IMR-90 (cell line): ENCODE measurements around the gene TMEM114. TPM values are rescaled to one million over a fixed set of nuclear protein-coding genes. Genes with fewer than 3 reads are reported as not detected.

Source experiments
- ATAC-seq: fragments of 200-7000 bp; cut with Tn5 transposase; 2 replicates; pipeline ENCODE4 v1.9.1; 2020; ENCODE audit warnings: low read depth, mild to moderate bottlenecking, moderate library complexity
- BruUV-seq: library from RNA; stranded (reverse); fragments of 400-500 nt; replicated peaks from 2 replicates; lab custom pipeline; 2021; lab: Mats Ljungman, UMichigan
- CTCF ChIA-PET: fragments of 300-600 bp; formaldehyde crosslinking; extraction: SDS; loops from one replicate; lab custom pipeline; 2021; ENCODE audit warnings: antibody characterized with exemption; lab: Yijun Ruan, JAX
- POLR2A ChIA-PET: fragments of 300-600 bp; sonication (Branson Sonifier 250); formaldehyde crosslinking; loops from one replicate; lab custom pipeline; 2022; ENCODE audit warnings: antibody characterized with exemption; ENCODE audit not compliant: unreplicated experiment; lab: Charles Lee
- DNase-seq: peaks from one replicate; pipeline ENCODE4 v3.0.0; 2013
- H2AFZ ChIP-seq: replicated peaks from 2 replicates; pipeline ENCODE3; 2013; ENCODE audit warnings: low read length, mild to moderate bottlenecking; ENCODE audit not compliant: poor library complexity
- H2AK5ac ChIP-seq: 2 replicates; pipeline ENCODE4 v1.6.1; 2013; ENCODE audit warnings: low read depth, low read length, inconsistent platforms
- H2AK9ac ChIP-seq: replicated peaks from 2 replicates; pipeline ENCODE3; 2013; ENCODE audit warnings: mild to moderate bottlenecking, low read depth, low read length, moderate library complexity; ENCODE audit not compliant: poor library complexity
- H2BK120ac ChIP-seq: 2 replicates; pipeline ENCODE4 v1.6.1; 2013; ENCODE audit warnings: low read depth, low read length, inconsistent platforms
- H2BK15ac ChIP-seq: 3 replicates; pipeline ENCODE4 v1.6.1; 2013; ENCODE audit warnings: low read depth, low read length, inconsistent platforms
- H2BK20ac ChIP-seq: 2 replicates; pipeline ENCODE4 v1.6.1; 2013; ENCODE audit warnings: low read depth, mild to moderate bottlenecking, inconsistent platforms, low read length, moderate library complexity
- H2BK5ac ChIP-seq: 2 replicates; pipeline ENCODE4 v1.6.1; 2013; ENCODE audit warnings: mild to moderate bottlenecking, low read depth, low read length, inconsistent platforms; ENCODE audit not compliant: poor library complexity, severe bottlenecking
- H3K14ac ChIP-seq: replicated peaks from 2 replicates; pipeline ENCODE4 v1.6.1; 2013; ENCODE audit warnings: low read depth, low read length, inconsistent platforms
- H3K18ac ChIP-seq: 2 replicates; pipeline ENCODE4 v1.6.1; 2013; ENCODE audit warnings: low read depth, low read length, control low read depth
- H3K23ac ChIP-seq: 2 replicates; pipeline ENCODE4 v1.6.1; 2013; ENCODE audit warnings: low read depth, low read length, inconsistent platforms
- H3K27ac ChIP-seq: 2 replicates; pipeline ENCODE4 v1.5.1; 2013; ENCODE audit warnings: mild to moderate bottlenecking, control low read depth, low read length; ENCODE audit not compliant: insufficient read depth
- H3K27me3 ChIP-seq: 2 replicates; pipeline ENCODE4 v1.6.1; 2013; ENCODE audit warnings: low read length; ENCODE audit not compliant: control insufficient read depth, insufficient read depth
- H3K36me3 ChIP-seq: 2 replicates; pipeline ENCODE4 v1.6.1; 2013; ENCODE audit warnings: low read length, mixed read lengths; ENCODE audit not compliant: control insufficient read depth, insufficient read depth
- H3K4ac ChIP-seq: 2 replicates; pipeline ENCODE4 v1.6.1; 2013; ENCODE audit warnings: low read depth, low read length, inconsistent platforms
- H3K4me1 ChIP-seq: 2 replicates; pipeline ENCODE4 v1.6.1; 2013; ENCODE audit warnings: low read length, mixed read lengths; ENCODE audit not compliant: control insufficient read depth, insufficient read depth
- H3K4me2 ChIP-seq: 2 replicates; pipeline ENCODE4 v1.6.1; 2013; ENCODE audit warnings: low read depth, mild to moderate bottlenecking, control low read depth, low read length, moderate library complexity
- H3K4me3 ChIP-seq: 2 replicates; pipeline ENCODE4 v1.5.1; 2013; ENCODE audit warnings: low read depth, mild to moderate bottlenecking, control low read depth, low read length, moderate library complexity; ENCODE audit not compliant: insufficient read depth
- H3K56ac ChIP-seq: 2 replicates; pipeline ENCODE4 v1.6.1; 2013; ENCODE audit warnings: low read length, inconsistent platforms; ENCODE audit not compliant: insufficient read depth; ENCODE audit errors: extremely low read depth
- H3K79me1 ChIP-seq, 2 experiments: 2 replicates each; pipeline ENCODE4 v1.6.1; 2013; ENCODE audit warnings: low read length in 2 of 2, inconsistent platforms in 1 of 2, low read depth in 1 of 2
- H3K9ac ChIP-seq: 2 replicates; pipeline ENCODE4 v1.6.1; 2013; ENCODE audit warnings: low read depth, low read length, control low read depth
- H3K9me1 ChIP-seq: 2 replicates; pipeline ENCODE4 v1.6.1; 2013; ENCODE audit warnings: low read length, inconsistent platforms; ENCODE audit not compliant: insufficient read depth
- H3K9me3 ChIP-seq: 2 replicates; pipeline ENCODE4 v1.6.1; 2013; ENCODE audit warnings: low read length; ENCODE audit not compliant: control insufficient read depth, insufficient read depth
- H4K20me1 ChIP-seq: 2 replicates; pipeline ENCODE4 v1.6.1; 2013; ENCODE audit warnings: low read length, inconsistent platforms; ENCODE audit not compliant: insufficient read depth
- H4K5ac ChIP-seq: 2 replicates; pipeline ENCODE4 v1.6.1; 2013; ENCODE audit warnings: mild to moderate bottlenecking, low read depth, low read length, control low read depth
- H4K8ac ChIP-seq, 2 experiments: 2 replicates each; pipeline ENCODE4 v1.6.1; 2013; ENCODE audit warnings: low read depth in 2 of 2, low read length in 2 of 2, control low read depth in 1 of 2, inconsistent platforms in 1 of 2
- H4K91ac ChIP-seq: 2 replicates; pipeline ENCODE4 v1.6.1; 2013; ENCODE audit warnings: low read depth, low read length, inconsistent platforms; ENCODE audit not compliant: insufficient read depth
- BHLHE40 ChIP-seq: fragments of 150-350 bp; IDR thresholded peaks from 2 replicates; pipeline ENCODE4 v1.6.1; 2016; ENCODE audit warnings: mild to moderate bottlenecking, low read depth, low read length
- CEBPB ChIP-seq: IDR thresholded peaks from 2 replicates; pipeline ENCODE4 v1.6.1; 2012; ENCODE audit warnings: low read depth, low read length, improper control_type of control experiment
- CHD1 ChIP-seq: IDR thresholded peaks from 2 replicates; pipeline ENCODE4 v1.6.1; 2012; ENCODE audit warnings: low read depth, low read length, improper control_type of control experiment
- CTCF ChIP-seq: conservative IDR thresholded peaks from 2 replicates; pipeline ENCODE4 v1.5.1; 2012; ENCODE audit warnings: mild to moderate bottlenecking, low read depth, low read length, improper control_type of control experiment
- ELK1 ChIP-seq: fragments of 150-350 bp; IDR thresholded peaks from 2 replicates; pipeline ENCODE4 v1.6.1; 2016; ENCODE audit warnings: low read depth, mild to moderate bottlenecking, low read length, moderate library complexity, borderline replicate concordance
- FOS ChIP-seq: fragments of 150-350 bp; IDR thresholded peaks from 2 replicates; pipeline ENCODE4 v1.6.1; 2016; ENCODE audit warnings: low read depth, low read length
- MAFK ChIP-seq: IDR thresholded peaks from 2 replicates; pipeline ENCODE4 v1.6.1; 2012; ENCODE audit warnings: low read depth, low read length, improper control_type of control experiment
- MAZ ChIP-seq: IDR thresholded peaks from 2 replicates; pipeline ENCODE4 v1.6.1; 2012; ENCODE audit warnings: low read depth, mild to moderate bottlenecking, low read length, improper control_type of control experiment, moderate library complexity, borderline replicate concordance
- MXI1 ChIP-seq: IDR thresholded peaks from 2 replicates; pipeline ENCODE4 v1.6.1; 2012; ENCODE audit warnings: low read depth, mild to moderate bottlenecking, low read length, moderate library complexity, borderline replicate concordance
- NFE2L2 ChIP-seq: fragments of 150-350 bp; IDR thresholded peaks from 2 replicates; pipeline ENCODE4 v1.6.1; 2016; ENCODE audit warnings: low read depth, mild to moderate bottlenecking, low read length
- POLR2A ChIP-seq: IDR thresholded peaks from 2 replicates; pipeline ENCODE4 v1.6.1; 2012; ENCODE audit warnings: mild to moderate bottlenecking, low read depth, low read length
- RAD21 ChIP-seq: IDR thresholded peaks from 2 replicates; pipeline ENCODE4 v1.6.1; 2012; ENCODE audit warnings: low read length, improper control_type of control experiment
- RCOR1 ChIP-seq: IDR thresholded peaks from 2 replicates; pipeline ENCODE4 v1.6.1; 2012; ENCODE audit warnings: mild to moderate bottlenecking, low read length, improper control_type of control experiment; ENCODE audit not compliant: insufficient replicate concordance
- RFX5 ChIP-seq: IDR thresholded peaks from 2 replicates; pipeline ENCODE4 v1.8.0; 2012; ENCODE audit warnings: low read depth, mild to moderate bottlenecking, low read length, moderate library complexity
- SMC3 ChIP-seq: fragments of 150-350 bp; IDR thresholded peaks from 2 replicates; pipeline ENCODE4 v1.6.1; 2016; ENCODE audit warnings: low read depth, mild to moderate bottlenecking, antibody characterized with exemption, low read length, moderate library complexity
- USF2 ChIP-seq: fragments of 150-350 bp; IDR thresholded peaks from 2 replicates; pipeline ENCODE4 v1.6.1; 2017; ENCODE audit warnings: mild to moderate bottlenecking, antibody characterized with exemption, low read length, low read depth
- WGBS, 2 experiments: methylation state at CpG; one replicate each; pipeline versions ENCODE4 v1.1.5 to v1.1.7; 2013; ENCODE audit warnings: missing lambda C conversion rate in 2 of 2; ENCODE audit not compliant: insufficient read length in 1 of 2; ENCODE audit errors: extremely low coverage in 2 of 2; 5-methylcytosine and 5-hydroxymethylcytosine counted together
- dilution Hi-C: fragments of 300-500 bp; cut with HindIII; formaldehyde crosslinking; loops from one replicate; pipeline ENCODE4 v1.14.3; 2018; ENCODE audit warnings: low sequenced_read_pairs; ENCODE audit not compliant: unreplicated experiment
- in situ Hi-C: fragments of 300-500 bp; cut with MboI; formaldehyde crosslinking; loops from 3 replicates; pipeline ENCODE4 v1.14.3; 2019; ENCODE audit warnings: low sequenced_read_pairs, inconsistent platforms, mixed read lengths
- intact Hi-C: fragments of 100-400 bp; cut with micrococcal nuclease; formaldehyde crosslinking; loops from 2 replicates; pipeline ENCODE4 v1.10.0; 2022
- polyA plus RNA-seq, 3 experiments: library from polyadenylated mRNA; depleted of rRNA; stranded (reverse); fragments of >200 nt; gene quantifications; 2 replicates each; pipeline ENCODE4 v1.2.3, GENCODE V29; 2012; ENCODE audit warnings: low replicate concordance in 1 of 3
- total RNA-seq: library from RNA; depleted of rRNA; stranded (reverse); fragments of >200 nt; gene quantifications from 2 replicates; pipeline ENCODE4 v1.2.3, GENCODE V29; 2012

Gene TMEM114
- total and polyA plus RNA-seq, 2 of the 4 experiments (the other 2 are of a cell fraction) = not detected

- dilution Hi-C loops = no loop called here
- Histone ChIP-seq H3K4me1 (no peaks in the 10 kb centered on the region), H4K5ac (no peak overlapping the region), H3K27me3 (peaks cover 9% of the 10 kb centered on the region), H2BK15ac (no peak overlapping the region), H3K27ac (no peak overlapping the region), H3K56ac (no peak overlapping the region), H4K91ac (no peak overlapping the region), H3K9me1 (no peaks in the 10 kb centered on the region), H3K4me3 (no peak overlapping the region), H2BK20ac (no peak overlapping the region), H3K79me1 (no peaks in the 10 kb centered on the region), H2AK5ac (no peak overlapping the region), H2AFZ (no peak overlapping the region), H3K18ac (no peak overlapping the region), H3K14ac (no peak overlapping the region), H4K20me1 (no peaks in the 10 kb centered on the region), H3K36me3 (no peaks in the 10 kb centered on the region), H3K23ac (no peak overlapping the region), H3K9me3 (no peaks in the 10 kb centered on the region), H3K4ac (no peak overlapping the region), H2AK9ac (no peak overlapping the region), H4K8ac (no peak overlapping the region), H2BK5ac (no peak overlapping the region), H3K4me2 (no peak overlapping the region), H2BK120ac (no peak overlapping the region), H3K9ac (no peak overlapping the region)
- ChIA-PET POLR2A (no interaction called here), CTCF (interaction anchor here (0.9 kb wide), 1 partner anchor 9 kb away, joined by 3 read pairs; no protein-coding TSS in a partner anchor)
- DNase-seq (no peak), ATAC-seq (no peak)
- TF ChIP-seq MXI1 (no peak), SMC3 (no peak), BHLHE40 (no peak), CHD1 (no peak), FOS (no peak), MAFK (no peak), RFX5 (no peak), NFE2L2 (no peak), MAZ (no peak), POLR2A (no peak), CEBPB (no peak), CTCF (no peak), RAD21 (no peak), RCOR1 (no peak), ELK1 (no peak), USF2 (no peak)
- WGBS, 2 experiments = 61% methylated on average over 4 of the region's 6 CpGs; no CpG with 5 or more reads in 1 of the 2 experiments
- in situ Hi-C loops = no loop called here
- no TSS peak for BruUV-seq
- intact Hi-C loops = no loop called here
These were observed 8.3 kb downstream of the TMEM114 start for GRCh38 chr16:8581831-8582580.
